Embryonic facial prominence (tissue), 1 donor: ENCODE results near the gene ZNF609.
"Not testable (repeated sequence)": the region's sequence is repeated elsewhere in the genome, so short reads cannot be mapped to it uniquely, and the experiment has no call there.

ENCODE experiments used
- DNase-seq: peaks from one replicate; pipeline ENCODE4 v3.0.0-alpha.2; 2016; ENCODE audit errors: extremely low spot score

ZNF609 gene

GRCh38 chr15:64581408-64581761 lies 121.0 kb downstream of the ZNF609 start:
- no peak for DNase-seq

GRCh38 chr15:64582202-64582601 lies 121.8 kb downstream of the ZNF609 start:
- DNase-seq, result no peak

- no peak for DNase-seq
These were observed 123.1 kb downstream of the ZNF609 start for GRCh38 chr15:64583519-64583918.

GRCh38 chr15:64583983-64584382 lies 123.6 kb downstream of the ZNF609 start:
- no peak for DNase-seq

GRCh38 chr15:64586259-64586870 lies 126.0 kb downstream of the ZNF609 start:
- DNase-seq, result no peak

GRCh38 chr15:64586984-64587383 lies 126.6 kb downstream of the ZNF609 start:
- no peak for DNase-seq

GRCh38 chr15:64589435-64590084 lies 129.2 kb downstream of the ZNF609 start:
- DNase-seq, result no peak

GRCh38 chr15:64592845-64593244 lies 132.5 kb downstream of the ZNF609 start:
- not testable (repeated sequence) for DNase-seq

- no peak for DNase-seq
These were observed 136.5 kb downstream of the ZNF609 start for GRCh38 chr15:64596701-64597476.

- no peak for DNase-seq
These were observed 137.1 kb downstream of the ZNF609 start for GRCh38 chr15:64597477-64597822.

GRCh38 chr15:64599226-64599625 lies 138.8 kb downstream of the ZNF609 start:
- no peak for DNase-seq

- no peak for DNase-seq
These were observed 139.3 kb downstream of the ZNF609 start for GRCh38 chr15:64599716-64600115.

- no peak for DNase-seq
These were observed 140.4 kb downstream of the ZNF609 start for GRCh38 chr15:64600794-64601193.

GRCh38 chr15:64604319-64604718 lies 143.9 kb downstream of the ZNF609 start:
- DNase-seq, result no peak

- not testable (repeated sequence) for DNase-seq
These were observed 147.0 kb downstream of the ZNF609 start for GRCh38 chr15:64607416-64607815.

- no peak for DNase-seq
These were observed 150.0 kb downstream of the ZNF609 start for GRCh38 chr15:64610257-64610919.

- no peak for DNase-seq
These were observed 150.8 kb downstream of the ZNF609 start for GRCh38 chr15:64611085-64611725.

GRCh38 chr15:64614519-64614918 lies 154.1 kb downstream of the ZNF609 start:
- no peak for DNase-seq

GRCh38 chr15:64617727-64618126 lies 157.3 kb downstream of the ZNF609 start:
- no peak for DNase-seq

GRCh38 chr15:64618138-64618537 lies 157.8 kb downstream of the ZNF609 start:
- no peak for DNase-seq

GRCh38 chr15:64618540-64618939 lies 158.2 kb downstream of the ZNF609 start:
- DNase-seq, result no peak
